SH-SY5Y (cell line): ENCODE measurements around the gene TMTC4.

Experiments used
- GATA2 ChIP-seq: IDR thresholded peaks from 2 replicates; pipeline ENCODE4 v1.6.1; 2011; ENCODE audit warnings: mild to moderate bottlenecking, low read depth, low read length
- GATA3 ChIP-seq: IDR thresholded peaks from 2 replicates; pipeline ENCODE4 v1.6.1; 2011; ENCODE audit warnings: low read depth, mild to moderate bottlenecking, low read length, moderate library complexity

GRCh38 chr13:100652510-100652909 is 22.1 kb downstream of the TMTC4 start:
- TF ChIP-seq GATA2, result no peak
- TF ChIP-seq GATA3, result no peak
